ENCODE data around the gene ARHGAP24.

- TF ChIP-seq, protein P1, sequence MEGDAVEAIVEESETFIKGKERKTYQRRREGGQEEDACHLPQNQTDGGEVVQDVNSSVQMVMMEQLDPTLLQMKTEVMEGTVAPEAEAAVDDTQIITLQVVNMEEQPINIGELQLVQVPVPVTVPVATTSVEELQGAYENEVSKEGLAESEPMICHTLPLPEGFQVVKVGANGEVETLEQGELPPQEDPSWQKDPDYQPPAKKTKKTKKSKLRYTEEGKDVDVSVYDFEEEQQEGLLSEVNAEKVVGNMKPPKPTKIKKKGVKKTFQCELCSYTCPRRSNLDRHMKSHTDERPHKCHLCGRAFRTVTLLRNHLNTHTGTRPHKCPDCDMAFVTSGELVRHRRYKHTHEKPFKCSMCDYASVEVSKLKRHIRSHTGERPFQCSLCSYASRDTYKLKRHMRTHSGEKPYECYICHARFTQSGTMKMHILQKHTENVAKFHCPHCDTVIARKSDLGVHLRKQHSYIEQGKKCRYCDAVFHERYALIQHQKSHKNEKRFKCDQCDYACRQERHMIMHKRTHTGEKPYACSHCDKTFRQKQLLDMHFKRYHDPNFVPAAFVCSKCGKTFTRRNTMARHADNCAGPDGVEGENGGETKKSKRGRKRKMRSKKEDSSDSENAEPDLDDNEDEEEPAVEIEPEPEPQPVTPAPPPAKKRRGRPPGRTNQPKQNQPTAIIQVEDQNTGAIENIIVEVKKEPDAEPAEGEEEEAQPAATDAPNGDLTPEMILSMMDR (IDR thresholded peaks at IDR 0.05) = no peak
- TF ChIP-seq POLR2AphosphoS5 (IDR thresholded peaks at IDR 0.05; ENCODE audit: low read depth, low read length) = no peak
Observed at GRCh38 chr4:85520765-85521749, 46.1 kb downstream of the ARHGAP24 start.
